SK-N-SH treated with all-trans-retinoic acid at 6 μM for 48 hours (cell line): ENCODE measurements around the gene BICD1.

ENCODE experiments used
- ARNTL ChIP-seq: fragments of 450-650 bp; formaldehyde crosslinking; IDR thresholded peaks from 2 replicates; pipeline ENCODE4 v1.5.0; 2020; ENCODE audit warnings: low read depth, mild to moderate bottlenecking, moderate library complexity, borderline replicate concordance
- CREB5 ChIP-seq: fragments of 250-450 bp; sonication (Bioruptor Pico); IDR thresholded peaks from 2 replicates; pipeline ENCODE4 v1.5.1; 2020; ENCODE audit warnings: low read depth, mild to moderate bottlenecking, moderate library complexity
- GLIS3 ChIP-seq: fragments of 250-450 bp; sonication (Bioruptor Pico); IDR thresholded peaks from 2 replicates; pipeline ENCODE4 v1.5.0; 2020; ENCODE audit warnings: mild to moderate bottlenecking, moderate library complexity
- PATZ1 ChIP-seq: fragments of 250-450 bp; sonication (Bioruptor Pico); IDR thresholded peaks from 2 replicates; pipeline ENCODE4 v1.8.0; 2020; ENCODE audit warnings: mild to moderate bottlenecking, moderate library complexity, borderline replicate concordance
- PPARA ChIP-seq: fragments of 250-450 bp; sonication (Bioruptor Pico); IDR thresholded peaks from 2 replicates; pipeline ENCODE4 v1.5.0; 2020; ENCODE audit warnings: mild to moderate bottlenecking, borderline replicate concordance
- RARB ChIP-seq: fragments of 250-450 bp; sonication (Bioruptor Pico); IDR thresholded peaks from 2 replicates; pipeline ENCODE4 v1.8.0; 2021; ENCODE audit warnings: mild to moderate bottlenecking, moderate library complexity
- TCF4 ChIP-seq: fragments of 250-450 bp; sonication (Bioruptor Pico); IDR thresholded peaks from 2 replicates; pipeline ENCODE4 v1.8.0; 2021; ENCODE audit warnings: mild to moderate bottlenecking, moderate library complexity, borderline replicate concordance
- TOX ChIP-seq: fragments of 250-450 bp; sonication (Bioruptor Pico); IDR thresholded peaks from 2 replicates; pipeline ENCODE4 v1.8.0; 2021; ENCODE audit warnings: mild to moderate bottlenecking, moderate library complexity, borderline replicate concordance
- ZFP3 ChIP-seq: fragments of 250-450 bp; sonication (Bioruptor Pico); IDR thresholded peaks from 2 replicates; pipeline ENCODE4 v1.5.0; 2020; ENCODE audit warnings: mild to moderate bottlenecking, moderate library complexity
- ZFP30 ChIP-seq: fragments of 450-650 bp; formaldehyde crosslinking; IDR thresholded peaks from 2 replicates; pipeline ENCODE4 v1.5.0; 2022; ENCODE audit warnings: mild to moderate bottlenecking, moderate library complexity
- ZNF565 ChIP-seq: fragments of 450-650 bp; formaldehyde crosslinking; conservative IDR thresholded peaks from 2 replicates; pipeline ENCODE4 v1.5.0; 2020; ENCODE audit warnings: low read depth, mild to moderate bottlenecking, moderate library complexity

GRCh38 chr12:32134101-32134888, 27.6 kb downstream of the BICD1 start:
- no peak for TF ChIP-seq CREB5 (CRISPR knock-in tag)
- TF ChIP-seq PATZ1: no peak
- TF ChIP-seq ZNF565 (CRISPR knock-in tag): no peak
- TF ChIP-seq RARB (CRISPR knock-in tag): no peak
- TF ChIP-seq GLIS3 (CRISPR knock-in tag): no peak
- no peak for TF ChIP-seq ARNTL (CRISPR knock-in tag)
- TF ChIP-seq ZFP30 (CRISPR knock-in tag): no peak
- no peak for TF ChIP-seq ZFP3
- no peak for TF ChIP-seq PPARA (CRISPR knock-in tag)
- TF ChIP-seq TOX (CRISPR knock-in tag): no peak
- no peak for TF ChIP-seq TCF4 (CRISPR knock-in tag)
